ENCODE measurements around the gene ADGB.

DNA sequence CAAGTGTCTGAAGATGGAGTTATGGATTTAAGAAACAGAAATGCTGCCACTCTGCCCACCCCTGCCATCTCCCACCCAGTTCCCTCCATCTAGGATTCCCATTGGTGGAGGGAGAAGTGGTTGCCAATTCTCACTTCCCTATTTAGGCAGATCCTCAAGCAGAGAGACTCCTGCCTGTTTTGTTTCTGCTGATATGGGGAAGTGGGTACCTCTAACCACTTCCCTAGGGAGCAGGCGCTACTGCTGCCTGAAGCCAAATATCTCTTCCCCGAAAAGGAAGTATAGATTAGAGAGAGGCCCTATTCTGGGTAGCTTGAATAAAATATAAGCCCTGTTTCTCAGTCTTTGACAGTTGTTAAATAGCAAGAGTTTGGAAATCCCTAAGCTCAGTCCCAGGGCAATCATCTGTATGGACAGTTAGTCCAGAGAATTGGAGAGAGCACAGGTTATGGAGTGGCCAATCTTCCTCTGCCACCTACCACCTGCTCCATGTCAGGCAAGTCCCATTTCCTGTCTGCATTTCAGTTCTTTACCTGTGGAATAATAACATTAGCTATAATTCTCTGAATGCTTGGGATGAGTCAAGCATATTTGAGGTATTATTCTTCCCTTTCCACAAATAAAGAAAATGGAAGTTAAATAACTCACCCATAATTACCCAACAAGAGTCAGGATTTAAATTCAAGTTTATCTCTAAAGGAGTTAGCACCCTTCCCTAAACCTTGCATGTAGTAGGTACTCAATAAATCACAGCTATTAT lies 2.6 kb upstream of the ADGB start:
- no peak for TF ChIP-seq EZH2phosphoT487 (IDR thresholded peaks at IDR 0.05; ENCODE audit: borderline replicate concordance, low read depth, low read length)
- no peak for TF ChIP-seq CTCF (conservative IDR thresholded peaks at IDR 0.05; ENCODE audit: low read length)

Measured in OCI-LY7 (cell line).